GM23338 (cell line): Measurements from ENCODE around the gene NDST4. TPM values are rescaled to one million over a fixed set of nuclear protein-coding genes. Genes with fewer than 3 reads are reported as not detected.

Experiments
- ATAC-seq: fragments of 200-7000 bp; cut with Tn5 transposase; 3 replicates; pipeline ENCODE4 v1.9.1; 2020
- DNase-seq: peaks from one replicate; pipeline ENCODE4 v3.0.0-alpha.2; 2015; ENCODE audit warnings: low spot score
- H2AFZ ChIP-seq: fragments of 200-600 bp; sonication (generic); 2 replicates; pipeline ENCODE4 v1.8.0; 2016; ENCODE audit warnings: antibody characterized with exemption, mild to moderate bottlenecking, moderate library complexity
- H3F3A ChIP-seq: fragments of 200-600 bp; sonication (generic); replicated peaks from 2 replicates; pipeline ENCODE4 v1.8.0; 2017; ENCODE audit warnings: antibody characterized with exemption, mixed run types, low read depth
- H3K27ac ChIP-seq: fragments of 200-600 bp; sonication (generic); 2 replicates; pipeline ENCODE4 v1.6.1; 2016; ENCODE audit warnings: low read depth
- H3K27me3 ChIP-seq: fragments of 200-600 bp; sonication (generic); 2 replicates; pipeline ENCODE4 v1.8.0; 2016; ENCODE audit warnings: mild to moderate bottlenecking, mixed run types, moderate library complexity; ENCODE audit not compliant: insufficient read depth
- H3K36me3 ChIP-seq: fragments of 200-600 bp; sonication (generic); 2 replicates; pipeline ENCODE4 v1.8.0; 2016; ENCODE audit warnings: mild to moderate bottlenecking; ENCODE audit not compliant: insufficient read depth
- H3K4me1 ChIP-seq: fragments of 200-600 bp; sonication (generic); 2 replicates; pipeline ENCODE4 v1.8.0; 2016; ENCODE audit warnings: mild to moderate bottlenecking, moderate library complexity; ENCODE audit not compliant: insufficient read depth
- H3K4me2 ChIP-seq: fragments of 200-600 bp; sonication (generic); 2 replicates; pipeline ENCODE4 v1.7.1; 2017; ENCODE audit warnings: mixed run types
- H3K4me3 ChIP-seq: fragments of 200-600 bp; sonication (generic); 2 replicates; pipeline ENCODE4 v1.6.1; 2016; ENCODE audit warnings: mixed run types
- H3K79me2 ChIP-seq: fragments of 200-600 bp; sonication (generic); replicated peaks from 2 replicates; pipeline ENCODE4 v1.8.0; 2017; ENCODE audit warnings: mild to moderate bottlenecking; ENCODE audit not compliant: insufficient read depth
- H3K9me2 ChIP-seq: fragments of 200-600 bp; sonication (generic); 2 replicates; pipeline ENCODE4 v1.8.0; 2017; ENCODE audit not compliant: insufficient read depth
- H4K20me1 ChIP-seq: fragments of 200-600 bp; sonication (generic); replicated peaks from 2 replicates; pipeline ENCODE4 v1.8.0; 2017; ENCODE audit warnings: mild to moderate bottlenecking; ENCODE audit not compliant: insufficient read depth
- H3K27ac Mint-ChIP-seq: 2 replicates; pipeline ENCODE4 v1.8.0; 2020; ENCODE audit warnings: inconsistent platforms, mild to moderate bottlenecking, moderate library complexity, mixed read lengths
- H3K27me3 Mint-ChIP-seq: 3 replicates; pipeline ENCODE4 v1.8.0; 2022; ENCODE audit warnings: low read depth, mild to moderate bottlenecking, moderate library complexity, mixed read lengths, inconsistent platforms; ENCODE audit not compliant: insufficient read depth, poor library complexity
- H3K36me3 Mint-ChIP-seq: 3 replicates; pipeline ENCODE4 v1.8.0; 2021; ENCODE audit warnings: low read depth, mild to moderate bottlenecking, inconsistent platforms, moderate library complexity, mixed read lengths
- H3K4me1 Mint-ChIP-seq: 3 replicates; pipeline ENCODE4 v1.8.0; 2020; ENCODE audit warnings: mild to moderate bottlenecking, inconsistent platforms, mixed read lengths
- H3K4me3 Mint-ChIP-seq: 3 replicates; pipeline ENCODE4 v1.8.0; 2021; ENCODE audit warnings: moderate library complexity, mild to moderate bottlenecking, inconsistent platforms, mixed read lengths
- H3K9me3 Mint-ChIP-seq: 3 replicates; pipeline ENCODE4 v1.8.0; 2020; ENCODE audit warnings: moderate library complexity, mild to moderate bottlenecking, inconsistent platforms, mixed read lengths
- CREB1 ChIP-seq: fragments of 250-450 bp; sonication (Bioruptor Pico); IDR thresholded peaks from 2 replicates; pipeline ENCODE4 v1.5.0; 2020; ENCODE audit warnings: low read depth, mild to moderate bottlenecking, moderate library complexity
- EZH2 ChIP-seq: fragments of 200-600 bp; sonication (generic); IDR thresholded peaks from one replicate; pipeline ENCODE4 v1.8.0; 2017; ENCODE audit warnings: antibody characterized with exemption, mild to moderate bottlenecking, low read depth; ENCODE audit not compliant: unreplicated experiment
- EZH2phosphoT487 ChIP-seq: fragments of 200-600 bp; sonication (generic); IDR thresholded peaks from one replicate; pipeline ENCODE4 v1.8.1; 2018; ENCODE audit warnings: antibody characterized with exemption; ENCODE audit not compliant: unreplicated experiment
- JUNB ChIP-seq: IDR thresholded peaks from one replicate; pipeline ENCODE4 v1.6.1; 2016; ENCODE audit warnings: antibody characterized with exemption; ENCODE audit not compliant: unreplicated experiment
- STAT1 ChIP-seq: IDR thresholded peaks from one replicate; pipeline ENCODE4 v1.6.1; 2016; ENCODE audit warnings: antibody characterized with exemption; ENCODE audit not compliant: unreplicated experiment
- ZNF331 ChIP-seq: fragments of 250-450 bp; sonication (Bioruptor Pico); IDR thresholded peaks from 2 replicates; pipeline ENCODE4 v1.5.0; 2020; ENCODE audit warnings: low read depth, mild to moderate bottlenecking, moderate library complexity
- ZNF462 ChIP-seq: fragments of 250-450 bp; sonication (Bioruptor Pico); IDR thresholded peaks from 2 replicates; pipeline ENCODE4 v1.5.0; 2020; ENCODE audit warnings: mild to moderate bottlenecking, moderate library complexity
- long read RNA-seq: library from polyadenylated mRNA; unstranded; transcript quantifications from one replicate; pipeline ENCODE4 v2.0.0, GENCODE V29; 2020; ENCODE audit not compliant: unreplicated experiment
- polyA plus RNA-seq: library from polyadenylated mRNA; unstranded; fragments of >200 nt; fragmentation: Nextera tagmentation; extraction: Ambion mirVana; gene quantifications from 2 replicates; pipeline ENCODE4 v1.2.1, GENCODE V29; 2016
- total RNA-seq: library from RNA; depleted of rRNA; stranded (reverse); fragments of >200 nt; shearing (Covaris generic); gene quantifications from 2 replicates; pipeline ENCODE4 v1.2.3, GENCODE V29; 2014; rRNA removed
- TF ChIP-seq, protein P1 (sequence below): IDR thresholded peaks from one replicate; pipeline ENCODE4 v1.6.1; 2018; ENCODE audit warnings: antibody characterized with exemption; ENCODE audit not compliant: unreplicated experiment
- TF ChIP-seq, protein P2 (sequence below): IDR thresholded peaks from 2 replicates; pipeline ENCODE4 v1.6.1; 2016; ENCODE audit warnings: antibody characterized with exemption

The NDST4 gene
- not detected in 2 replicates for total RNA-seq
- not detected in 2 replicates for polyA plus RNA-seq
- long read RNA-seq, result 0 reads

- Mint-ChIP-seq H3K4me1 (peaks cover 16% of the 10 kb centered on the region), H3K4me3 (no peak within 1 kb of the TSS), H3K9me3 (no peaks in the 10 kb centered on the region), H3K27ac (peak within 1 kb of the TSS; percentile 56), H3K36me3 (no peaks in the 10 kb centered on the region), H3K27me3 (peaks cover 2% of the 10 kb centered on the region)
- H3K79me2 ChIP-seq, result no peaks in the 10 kb centered on the region
- H3K4me1 ChIP-seq, result peaks cover 18% of the 10 kb centered on the region; the same call in 1 of the 2 replicates
- no peaks in the 10 kb centered on the region for H4K20me1 ChIP-seq
- 0 out of 2 replicates have a peak within 1 kb of the TSS, but pooled peaks have one; percentile 53 for H2AFZ ChIP-seq
- H3K36me3 ChIP-seq, result no peaks in the 10 kb centered on the region
- H3K4me3 ChIP-seq, result no peak within 1 kb of the TSS
- H3K27ac ChIP-seq, result no peak within 1 kb of the TSS
- ATAC-seq (peak; percentile 67), DNase-seq (no peak)
- H3K4me2 ChIP-seq, result no peak within 1 kb of the TSS
- no peaks in the 10 kb centered on the region for H3F3A ChIP-seq
- H3K27me3 ChIP-seq, result no peaks in the 10 kb centered on the region
- no peaks in the 10 kb centered on the region for H3K9me2 ChIP-seq
- TF ChIP-seq, protein P1, sequence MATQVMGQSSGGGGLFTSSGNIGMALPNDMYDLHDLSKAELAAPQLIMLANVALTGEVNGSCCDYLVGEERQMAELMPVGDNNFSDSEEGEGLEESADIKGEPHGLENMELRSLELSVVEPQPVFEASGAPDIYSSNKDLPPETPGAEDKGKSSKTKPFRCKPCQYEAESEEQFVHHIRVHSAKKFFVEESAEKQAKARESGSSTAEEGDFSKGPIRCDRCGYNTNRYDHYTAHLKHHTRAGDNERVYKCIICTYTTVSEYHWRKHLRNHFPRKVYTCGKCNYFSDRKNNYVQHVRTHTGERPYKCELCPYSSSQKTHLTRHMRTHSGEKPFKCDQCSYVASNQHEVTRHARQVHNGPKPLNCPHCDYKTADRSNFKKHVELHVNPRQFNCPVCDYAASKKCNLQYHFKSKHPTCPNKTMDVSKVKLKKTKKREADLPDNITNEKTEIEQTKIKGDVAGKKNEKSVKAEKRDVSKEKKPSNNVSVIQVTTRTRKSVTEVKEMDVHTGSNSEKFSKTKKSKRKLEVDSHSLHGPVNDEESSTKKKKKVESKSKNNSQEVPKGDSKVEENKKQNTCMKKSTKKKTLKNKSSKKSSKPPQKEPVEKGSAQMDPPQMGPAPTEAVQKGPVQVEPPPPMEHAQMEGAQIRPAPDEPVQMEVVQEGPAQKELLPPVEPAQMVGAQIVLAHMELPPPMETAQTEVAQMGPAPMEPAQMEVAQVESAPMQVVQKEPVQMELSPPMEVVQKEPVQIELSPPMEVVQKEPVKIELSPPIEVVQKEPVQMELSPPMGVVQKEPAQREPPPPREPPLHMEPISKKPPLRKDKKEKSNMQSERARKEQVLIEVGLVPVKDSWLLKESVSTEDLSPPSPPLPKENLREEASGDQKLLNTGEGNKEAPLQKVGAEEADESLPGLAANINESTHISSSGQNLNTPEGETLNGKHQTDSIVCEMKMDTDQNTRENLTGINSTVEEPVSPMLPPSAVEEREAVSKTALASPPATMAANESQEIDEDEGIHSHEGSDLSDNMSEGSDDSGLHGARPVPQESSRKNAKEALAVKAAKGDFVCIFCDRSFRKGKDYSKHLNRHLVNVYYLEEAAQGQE, result no peak
- TF ChIP-seq JUNB (no peak), EZH2phosphoT487 (no peak), ZNF331 (CRISPR knock-in tag) (no peak)
Measured at GRCh38 chr4:115113506-115114106, at the start of gene NDST4. NDST4 (minus strand) TSS chr4:115113620; CDS start chr4:115077036, 36,584 bp downstream.

- Histone ChIP-seq H3K4me1 (no peaks in the 10 kb centered on the region), H3K27me3 (no peaks in the 10 kb centered on the region), H3K79me2 (no peaks in the 10 kb centered on the region), H2AFZ (no peak overlapping the region), H3K9me2 (no peaks in the 10 kb centered on the region), H3K4me3 (no peak overlapping the region), H3K36me3 (no peaks in the 10 kb centered on the region), H4K20me1 (no peaks in the 10 kb centered on the region), H3F3A (no peaks in the 10 kb centered on the region), H3K4me2 (no peak overlapping the region), H3K27ac (no peak overlapping the region)
- ATAC-seq (no peak), DNase-seq (no peak)
- H3K27me3 Mint-ChIP-seq, result no peaks in the 10 kb centered on the region
- H3K36me3 Mint-ChIP-seq, result no peaks in the 10 kb centered on the region
- 0 out of 3 replicates have a peak, but pooled peaks cover 2% of the 10 kb centered on the region for H3K4me1 Mint-ChIP-seq
- no peak overlapping the region for H3K27ac Mint-ChIP-seq
- no peaks in the 10 kb centered on the region for H3K9me3 Mint-ChIP-seq
- H3K4me3 Mint-ChIP-seq, result no peak overlapping the region
- TF ChIP-seq, protein P2, sequence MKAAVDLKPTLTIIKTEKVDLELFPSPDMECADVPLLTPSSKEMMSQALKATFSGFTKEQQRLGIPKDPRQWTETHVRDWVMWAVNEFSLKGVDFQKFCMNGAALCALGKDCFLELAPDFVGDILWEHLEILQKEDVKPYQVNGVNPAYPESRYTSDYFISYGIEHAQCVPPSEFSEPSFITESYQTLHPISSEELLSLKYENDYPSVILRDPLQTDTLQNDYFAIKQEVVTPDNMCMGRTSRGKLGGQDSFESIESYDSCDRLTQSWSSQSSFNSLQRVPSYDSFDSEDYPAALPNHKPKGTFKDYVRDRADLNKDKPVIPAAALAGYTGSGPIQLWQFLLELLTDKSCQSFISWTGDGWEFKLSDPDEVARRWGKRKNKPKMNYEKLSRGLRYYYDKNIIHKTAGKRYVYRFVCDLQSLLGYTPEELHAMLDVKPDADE, result no peak
- TF ChIP-seq CREB1 (CRISPR knock-in tag) (no peak), STAT1 (no peak), EZH2phosphoT487 (no peak), EZH2 (no peak), ZNF462 (CRISPR knock-in tag) (no peak)
Measured at GRCh38 chr4:115159141-115159540, 45.7 kb upstream of the NDST4 start.
